ENCODE data around the gene DIS3L2. TPM values are rescaled to one million over a fixed set of nuclear protein-coding genes. Genes with fewer than 3 reads are reported as not detected.
"Not testable (repeated sequence)": the region's sequence is repeated elsewhere in the genome, so short reads cannot be mapped to it uniquely, and the experiment has no call there.

Gene DIS3L2
- polyA plus RNA-seq, 3 donors, result 37.6 to 40.8 (median 38.2) TPM

- DNase-seq, result not testable (repeated sequence)
These were observed 370.9 kb downstream of the DIS3L2 start for GRCh38 chr2:232332244-232332939.

DNA sequence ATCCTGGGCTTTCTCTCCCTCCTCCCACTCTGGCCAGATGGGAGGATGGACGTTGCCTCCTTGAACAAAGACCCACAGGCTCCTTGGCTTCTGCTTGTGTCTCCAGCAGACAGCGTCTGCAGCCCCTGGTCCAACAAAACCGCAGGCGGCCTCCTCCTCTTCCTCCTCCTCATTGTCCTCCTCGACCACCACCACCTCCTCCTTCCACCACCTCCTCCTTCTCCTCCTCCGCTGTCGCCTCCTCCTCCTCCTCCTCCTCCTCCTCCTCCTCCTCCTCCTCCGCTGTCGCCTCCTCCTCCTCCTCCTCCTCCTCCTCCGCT, 371.4 kb downstream of the DIS3L2 start:
- no peak for DNase-seq

GRCh38 chr2:232333361-232334135, 372.0 kb downstream of the DIS3L2 start:
- no peak for DNase-seq

- DNase-seq, result not testable (repeated sequence)
These were observed 372.8 kb downstream of the DIS3L2 start for GRCh38 chr2:232334136-232334884.

- not testable (repeated sequence) for DNase-seq
These were observed 373.3 kb downstream of the DIS3L2 start for GRCh38 chr2:232334885-232335205.

- not testable (repeated sequence) for DNase-seq
These were observed 373.8 kb downstream of the DIS3L2 start for GRCh38 chr2:232335206-232335858.

DNA sequence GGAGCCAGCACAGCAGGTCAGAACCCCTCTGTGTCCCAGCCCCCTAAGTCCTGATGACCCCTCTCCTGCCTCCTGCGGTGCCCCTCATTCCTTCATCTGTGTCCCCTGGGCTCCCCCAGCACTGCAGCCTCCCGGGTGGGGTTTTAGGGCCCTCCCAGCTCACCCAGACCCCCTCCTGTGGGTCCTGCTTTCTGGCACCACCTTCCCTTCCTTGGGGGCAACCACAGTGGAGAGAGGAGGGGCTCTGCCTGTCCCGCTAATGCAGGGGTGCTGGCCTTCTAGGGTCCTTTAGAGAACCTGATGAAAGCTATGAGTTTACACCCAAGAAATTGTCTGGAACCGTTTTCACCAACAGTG, 374.3 kb downstream of the DIS3L2 start:
- DNase-seq, result no peak

DNA sequence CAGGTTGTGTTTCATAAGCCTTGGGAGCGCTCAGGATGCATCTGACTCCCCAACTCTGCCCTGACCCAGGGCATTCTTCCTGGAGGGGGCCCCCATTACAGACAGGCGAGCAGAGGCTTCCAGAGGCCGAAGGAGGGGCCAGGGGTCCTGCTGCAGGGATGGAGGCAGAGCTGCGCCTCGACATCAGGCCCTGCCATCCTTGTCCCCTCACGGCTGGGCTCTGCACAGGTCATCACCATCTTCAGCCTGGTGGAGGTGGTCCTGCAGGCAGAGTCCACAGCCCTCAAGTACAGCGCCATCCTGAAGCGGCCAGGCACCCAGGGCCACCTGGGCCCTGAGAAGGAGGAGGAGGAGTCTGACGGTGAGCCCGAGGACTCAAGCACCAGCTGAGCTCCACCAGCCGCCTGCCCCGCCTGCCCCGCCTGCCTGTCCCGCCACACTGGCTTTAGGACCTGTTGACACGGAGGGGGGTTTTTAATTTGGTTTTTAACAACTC, 374.8 kb downstream of the DIS3L2 start:
- no peak for DNase-seq

- no peak for DNase-seq
These were observed 375.6 kb downstream of the DIS3L2 start for GRCh38 chr2:232336981-232337720.

- DNase-seq, result not testable (repeated sequence)
These were observed 376.7 kb downstream of the DIS3L2 start for GRCh38 chr2:232338094-232338758.

DNA sequence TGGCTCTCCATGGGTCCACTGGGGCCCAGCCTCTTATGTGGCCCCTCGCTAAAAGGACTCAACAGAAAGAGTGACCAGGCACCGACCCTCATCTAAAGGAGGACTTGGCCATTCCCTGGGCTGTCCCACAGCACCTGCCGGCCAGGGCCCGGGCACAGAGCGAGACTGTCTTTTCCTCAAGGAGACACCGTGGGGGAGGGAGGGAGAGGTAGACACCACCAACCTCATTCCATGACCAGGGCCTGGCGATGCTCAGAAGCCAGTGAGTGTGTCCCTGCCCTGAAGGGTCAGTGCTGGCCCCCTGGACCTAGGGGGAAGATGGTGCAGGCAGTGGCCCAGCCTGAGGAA, 377.2 kb downstream of the DIS3L2 start:
- no peak for DNase-seq

GRCh38 chr2:232339121-232340081, 377.9 kb downstream of the DIS3L2 start:
- DNase-seq, result no peak

- DNase-seq, result no peak
These were observed 378.8 kb downstream of the DIS3L2 start for GRCh38 chr2:232340171-232340935.

- DNase-seq, result no peak
These were observed 379.7 kb downstream of the DIS3L2 start for GRCh38 chr2:232341061-232341738.

DNA sequence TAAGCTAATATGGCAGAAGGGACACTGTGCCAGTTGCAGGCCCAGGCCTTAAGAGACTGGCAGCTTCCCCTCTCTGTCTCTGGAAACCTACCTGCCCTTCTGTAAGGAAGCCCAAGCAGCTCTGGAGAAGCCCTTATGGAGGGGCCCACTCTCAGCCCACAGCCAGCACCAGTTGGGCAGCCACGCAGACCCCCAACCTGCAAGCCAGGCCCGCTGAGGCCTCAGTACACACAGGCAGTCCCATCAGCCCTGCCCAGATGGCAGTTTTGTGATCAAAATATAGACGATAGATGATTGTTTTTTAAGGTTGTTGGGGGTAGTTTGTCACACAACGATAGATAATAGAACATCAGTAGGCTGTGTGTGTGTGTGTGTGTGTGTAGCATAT, 380.2 kb downstream of the DIS3L2 start:
- no peak for DNase-seq

DNA sequence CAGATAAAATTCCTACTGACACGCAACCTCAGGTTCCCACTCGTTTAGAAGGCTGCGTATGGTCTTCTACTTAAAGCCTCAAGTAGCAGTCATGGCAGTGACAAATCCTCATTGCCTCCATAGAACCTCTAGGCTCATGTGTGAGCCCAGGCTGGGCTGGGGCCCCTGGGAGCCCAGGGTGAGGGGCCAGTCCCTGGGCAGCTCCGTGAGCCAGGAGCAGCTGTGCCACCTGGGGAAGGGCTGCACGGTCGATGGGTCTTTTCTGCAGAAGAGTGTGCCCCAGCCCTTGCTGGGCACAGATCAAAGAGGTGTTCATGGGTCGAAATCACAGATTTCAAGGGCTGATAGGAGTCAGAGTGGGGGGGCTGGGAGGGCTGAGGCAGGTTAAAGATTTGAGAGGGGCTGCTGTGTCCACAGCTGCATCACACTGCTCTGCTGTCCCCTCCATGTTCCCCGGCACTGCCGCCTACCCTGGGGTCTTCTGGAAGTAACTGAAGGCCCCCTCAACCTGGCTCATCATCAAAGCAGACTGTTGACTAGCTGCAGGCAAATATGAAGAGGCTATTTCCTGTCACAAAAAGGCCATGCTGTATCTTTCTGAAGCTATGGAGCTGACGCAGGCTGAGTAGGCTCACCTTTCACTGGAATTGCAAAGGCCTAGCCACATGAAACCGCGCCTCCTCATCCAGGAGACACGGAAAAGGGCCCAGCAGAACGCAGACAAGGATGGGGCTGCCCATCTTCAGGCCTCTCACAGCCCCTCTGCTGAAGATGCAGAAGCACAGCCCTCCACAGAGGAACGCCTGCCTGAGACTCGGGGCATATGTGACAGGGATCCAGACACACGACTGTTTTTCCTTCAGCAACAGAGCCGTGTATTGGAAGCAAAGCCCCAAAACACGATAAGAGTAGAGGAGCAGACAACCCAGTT, 381.4 kb downstream of the DIS3L2 start:
- no peak for DNase-seq

GRCh38 chr2:232343821-232344220, 382.3 kb downstream of the DIS3L2 start:
- DNase-seq, result no peak

All from renal pelvis (tissue), 4 donors.